Measurements from ENCODE around the gene DNAJC30.
A peak's percentile ranks its signal among the peaks of the same experiment; 100 is the strongest.
"Not testable (repeated sequence)": the region's sequence is repeated elsewhere in the genome, so short reads cannot be mapped to it uniquely, and the experiment has no call there.

The DNAJC30 gene
- 2.4 to 7.8 (median 4.7) reads per million in 18 experiments for total RNA-seq

- peak; percentile 88 to 94 for DNase-seq
Measured at GRCh38 chr7:73683056-73683787, at the start of gene DNAJC30, which contains the start of gene BUD23. Gene DNAJC30, minus strand, starts transcription at chr7:73683453. Its CDS starts 30 bp downstream, at chr7:73683423. Gene BUD23, plus strand, starts transcription at chr7:73683597. Its CDS starts 29 bp downstream, at chr7:73683626.

- no peak for DNase-seq
Measured at GRCh38 chr7:73732397-73732796, 49.1 kb upstream of the DNAJC30 start.

DNA sequence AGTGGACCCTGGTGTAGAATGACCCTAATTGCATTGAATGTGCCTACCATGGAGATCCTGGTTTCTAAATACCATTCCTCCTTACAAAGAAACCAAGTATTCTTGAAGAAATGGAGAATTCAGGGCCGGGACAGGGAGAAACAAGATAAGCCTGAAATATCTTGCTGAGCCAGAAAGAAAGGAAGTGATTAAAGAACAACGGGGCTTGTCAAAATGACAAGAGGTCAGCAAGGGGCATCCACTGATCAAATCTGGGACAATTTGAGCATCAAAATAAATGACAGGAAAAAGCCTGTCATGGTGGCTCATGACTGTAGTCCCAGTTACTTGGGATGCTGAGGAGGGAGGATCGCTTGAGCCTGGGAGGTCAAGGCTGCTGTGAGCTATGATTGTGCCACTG is 47.2 kb upstream of the DNAJC30 start:
- DNase-seq = no peak

DNA sequence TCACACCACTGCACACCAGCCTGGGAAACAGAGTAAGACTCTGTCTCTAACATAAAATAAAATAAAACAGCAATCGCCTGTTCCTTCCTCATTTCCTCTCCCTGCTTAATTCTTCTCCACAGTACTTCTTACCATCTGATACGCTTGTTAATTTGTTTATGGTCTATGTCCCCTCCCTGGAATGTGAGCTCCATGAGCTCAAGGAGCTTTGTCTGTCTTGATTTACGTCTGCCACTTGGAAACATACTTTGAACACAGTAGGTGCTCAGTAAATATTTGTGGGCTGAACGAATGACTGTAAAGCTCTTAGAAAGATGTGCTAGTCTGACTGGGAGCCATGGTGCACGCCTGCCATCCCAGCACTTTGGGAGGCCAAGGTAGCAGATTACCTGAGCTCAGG is 45.3 kb upstream of the DNAJC30 start:
- DNase-seq = no peak

GRCh38 chr7:73727952-73728351 is 44.7 kb upstream of the DNAJC30 start:
- no peak for DNase-seq

DNA sequence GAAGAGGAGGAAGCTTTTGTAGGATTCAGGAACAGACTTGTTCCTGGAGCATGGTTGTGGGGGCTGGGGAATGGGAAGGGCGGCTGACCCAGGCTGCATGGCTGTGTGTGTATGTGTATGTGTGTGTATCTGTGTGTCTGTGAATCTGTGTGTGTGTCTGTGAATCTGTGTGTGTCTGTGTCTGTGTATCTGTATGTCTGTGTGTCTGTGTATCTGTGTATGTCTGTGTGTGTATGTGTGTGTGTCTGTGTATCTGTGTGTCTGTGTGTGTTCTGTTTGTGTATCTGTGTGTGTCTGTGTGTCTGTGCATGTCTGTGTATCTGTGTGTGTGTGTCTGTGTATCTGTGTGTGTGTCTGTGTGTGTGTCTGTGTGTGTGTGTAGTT is 42.8 kb upstream of the DNAJC30 start:
- DNase-seq = no peak

DNA sequence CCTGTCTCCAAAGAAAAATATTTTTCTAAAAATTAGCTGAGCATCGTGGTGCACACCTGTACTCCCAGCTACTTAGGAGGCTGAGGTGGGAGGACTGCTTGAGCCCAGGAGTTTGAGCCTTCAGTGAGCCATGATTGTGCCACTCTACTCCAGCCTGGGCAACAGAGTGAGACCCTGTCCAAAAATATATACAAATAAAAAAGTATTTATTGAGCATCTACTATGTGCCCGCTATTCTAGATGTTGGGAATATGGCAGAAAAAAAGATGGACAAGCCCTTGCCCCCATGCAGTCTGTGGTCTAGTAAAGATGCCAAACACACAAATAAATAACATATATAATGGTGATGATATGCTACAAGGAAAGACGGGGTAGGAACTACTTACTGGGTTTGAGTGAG is 40.6 kb upstream of the DNAJC30 start:
- no peak for DNase-seq

- no peak for DNase-seq
Measured at GRCh38 chr7:73722785-73723184, 39.5 kb upstream of the DNAJC30 start.

DNA sequence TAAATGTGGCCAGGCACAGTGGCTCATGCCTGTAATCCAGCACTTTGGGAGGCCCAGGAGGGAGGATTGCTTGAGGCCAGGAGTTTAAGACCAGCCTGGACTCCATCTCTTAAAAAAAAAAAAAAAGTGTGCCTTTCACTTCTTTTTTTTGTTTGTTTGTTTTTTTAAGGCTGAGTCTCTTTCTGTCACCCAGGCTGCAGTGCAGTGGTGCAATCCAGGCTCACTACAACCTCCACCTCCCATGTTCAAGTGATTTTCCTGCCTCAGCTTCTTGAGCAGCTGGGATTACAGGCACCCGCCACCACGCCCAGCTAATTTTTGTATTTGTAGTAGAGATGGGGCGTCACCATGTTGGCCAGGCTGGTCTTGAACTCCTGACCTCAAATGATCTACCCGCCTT is 38.9 kb upstream of the DNAJC30 start:
- not testable (repeated sequence) for DNase-seq

DNA sequence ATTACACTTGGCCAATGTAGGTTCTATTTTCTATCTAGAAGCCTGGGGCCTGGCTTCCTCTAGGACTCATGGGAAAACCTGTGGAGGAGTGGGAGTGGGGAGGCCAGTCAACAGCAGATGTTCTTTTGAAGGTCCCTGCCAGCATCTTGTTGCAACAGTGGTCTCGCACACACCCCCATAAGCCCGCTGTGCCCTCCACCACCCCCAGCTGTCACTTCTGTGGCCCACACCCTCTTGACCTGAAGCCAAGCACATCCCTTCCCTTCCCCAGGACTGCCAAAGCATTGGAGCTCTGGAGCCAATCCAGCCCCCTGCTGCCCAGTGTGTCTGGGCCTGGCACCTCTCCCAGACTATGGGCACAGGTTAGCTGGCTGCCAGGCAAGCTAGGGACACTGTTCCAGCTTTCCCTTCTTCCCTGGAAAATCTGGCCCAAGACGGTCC is 38.1 kb upstream of the DNAJC30 start:
- DNase-seq = no peak

GRCh38 chr7:73720443-73720842 is 37.2 kb upstream of the DNAJC30 start:
- not testable (repeated sequence) for DNase-seq

DNA sequence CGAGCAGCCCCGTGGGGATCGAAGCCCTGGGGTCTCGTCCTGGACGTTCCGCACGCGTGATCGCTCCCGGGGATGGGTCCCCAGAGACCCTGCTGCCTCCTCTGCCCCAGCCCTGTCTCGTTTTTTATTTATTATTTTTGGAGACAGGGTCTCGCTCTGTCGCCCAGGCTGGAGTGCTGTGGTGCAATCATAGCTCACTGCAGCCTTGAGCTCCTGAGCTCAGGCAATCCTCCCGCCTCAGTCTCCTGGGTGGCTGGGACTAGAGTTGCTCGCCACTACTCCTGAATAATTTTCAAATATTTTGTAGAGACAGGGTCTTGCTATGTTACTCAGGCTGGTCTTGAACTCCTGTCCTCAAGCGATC is 36.5 kb upstream of the DNAJC30 start:
- no peak for DNase-seq

DNA sequence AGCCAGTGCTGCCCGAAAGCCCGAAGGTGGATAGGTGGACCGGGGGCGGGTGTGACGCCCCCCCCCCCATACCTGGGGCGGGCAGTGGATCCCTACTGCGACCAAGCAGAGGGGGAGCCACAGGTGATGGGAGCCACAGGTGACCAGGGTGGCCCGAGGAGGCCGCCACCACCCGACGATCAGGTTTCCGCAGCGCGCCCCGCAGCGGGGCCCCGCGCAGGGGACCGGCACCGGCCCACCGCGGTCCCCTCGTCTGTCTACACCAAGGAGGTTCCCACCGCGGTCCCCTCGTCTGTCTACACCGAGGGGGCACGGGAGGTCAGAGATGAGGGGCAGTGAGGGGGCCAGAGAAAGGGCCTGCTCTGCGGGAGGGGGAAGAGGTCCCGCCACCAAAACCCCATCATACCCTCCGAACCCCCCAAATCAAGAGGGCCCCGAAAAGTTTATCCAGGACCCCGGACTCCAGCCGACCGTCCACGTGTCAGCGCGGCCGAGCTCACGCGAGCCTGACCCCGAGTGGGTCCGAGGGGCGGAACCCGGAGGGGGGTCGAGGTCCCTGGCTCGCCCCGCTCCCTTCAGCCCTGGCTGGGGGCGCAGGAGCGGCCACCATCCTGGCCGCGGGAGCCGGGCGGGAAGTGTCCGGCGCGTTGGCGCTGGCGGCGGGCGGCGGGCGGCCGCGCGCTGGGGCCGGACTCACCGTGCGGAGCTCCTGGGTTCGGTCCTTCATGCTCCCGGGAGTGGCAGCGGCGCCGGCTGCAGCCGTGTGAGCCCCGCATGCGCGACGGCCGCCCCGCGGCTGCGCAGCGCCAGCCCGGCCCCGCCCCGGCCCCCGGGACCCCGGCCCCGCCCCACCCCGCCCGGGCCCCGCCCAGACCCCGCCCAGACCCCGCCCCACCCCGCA is 35.9 kb upstream of the DNAJC30 start, which contains the start of gene STX1A:
TSS of gene STX1A (minus strand) at position 765 of the 901 bp plus-strand sequence. CDS start at position 727, 38 bp downstream.
- peak; percentile 46 to 77 for DNase-seq

DNA sequence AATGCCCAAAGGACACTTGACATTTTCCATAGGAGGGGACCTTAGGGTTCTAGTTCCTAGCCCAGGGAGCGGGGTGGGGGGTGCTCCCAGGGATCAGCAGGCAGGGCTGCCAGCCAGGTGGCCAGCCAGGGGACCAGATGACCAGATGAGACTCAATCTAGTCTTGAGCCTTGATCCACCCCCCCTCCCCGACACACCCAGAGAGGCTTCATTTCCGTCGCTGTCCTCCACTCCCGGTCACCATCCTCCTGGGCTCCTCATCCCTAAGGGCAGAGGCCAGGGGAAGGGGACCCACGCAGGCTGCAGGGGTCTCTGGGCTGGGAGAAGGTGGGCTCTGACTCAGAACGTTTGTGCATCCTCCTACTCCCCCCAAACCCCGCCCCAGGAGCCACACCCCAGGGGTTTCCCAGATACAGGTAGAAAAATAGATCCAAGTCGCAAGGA is 35.2 kb upstream of the DNAJC30 start:
- DNase-seq = no peak

GRCh38 chr7:73717991-73718405 is 34.7 kb upstream of the DNAJC30 start:
- DNase-seq = peak; percentile 21 to 58

DNA sequence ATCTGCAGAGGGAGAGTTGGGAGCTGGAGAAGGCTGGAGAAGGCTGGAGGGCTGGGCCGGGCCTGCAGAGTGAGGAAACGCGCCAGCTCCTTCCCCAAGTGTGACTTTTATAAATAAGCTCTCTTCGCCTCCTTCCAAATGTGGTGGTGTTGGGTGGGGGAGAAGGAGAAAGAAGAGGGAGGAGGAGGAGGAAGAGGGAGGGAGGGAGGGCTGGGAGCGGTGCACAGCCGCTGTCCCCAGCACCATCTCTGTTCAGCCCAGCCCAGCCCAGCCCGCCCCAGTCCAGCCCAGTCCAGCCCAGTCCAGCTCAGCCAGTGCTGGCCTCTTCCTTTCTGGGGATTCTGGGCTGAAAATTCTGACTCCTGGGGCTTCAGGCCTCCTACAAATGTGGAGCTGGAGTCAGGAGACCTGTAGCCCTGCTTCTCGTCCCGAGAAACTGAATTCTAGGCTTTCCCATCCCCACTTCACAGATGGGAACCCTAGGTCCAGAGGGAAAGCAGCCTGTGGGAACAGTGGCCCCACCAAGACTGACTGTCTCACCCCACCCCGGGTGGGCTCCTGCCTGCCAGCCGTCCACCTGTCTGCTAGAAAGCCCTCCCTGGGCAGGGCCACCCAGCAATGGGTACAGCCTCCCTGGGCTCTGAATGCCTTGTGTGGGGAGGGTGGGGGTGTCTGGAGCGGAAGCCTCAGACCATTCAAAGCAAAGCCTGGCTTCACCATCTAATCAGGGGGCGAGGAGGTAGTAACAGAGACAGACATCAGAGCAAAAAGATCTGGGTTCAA is 34.0 kb upstream of the DNAJC30 start:
- no peak for DNase-seq

GRCh38 chr7:73716318-73716890 is 33.2 kb upstream of the DNAJC30 start:
- no peak for DNase-seq

DNA sequence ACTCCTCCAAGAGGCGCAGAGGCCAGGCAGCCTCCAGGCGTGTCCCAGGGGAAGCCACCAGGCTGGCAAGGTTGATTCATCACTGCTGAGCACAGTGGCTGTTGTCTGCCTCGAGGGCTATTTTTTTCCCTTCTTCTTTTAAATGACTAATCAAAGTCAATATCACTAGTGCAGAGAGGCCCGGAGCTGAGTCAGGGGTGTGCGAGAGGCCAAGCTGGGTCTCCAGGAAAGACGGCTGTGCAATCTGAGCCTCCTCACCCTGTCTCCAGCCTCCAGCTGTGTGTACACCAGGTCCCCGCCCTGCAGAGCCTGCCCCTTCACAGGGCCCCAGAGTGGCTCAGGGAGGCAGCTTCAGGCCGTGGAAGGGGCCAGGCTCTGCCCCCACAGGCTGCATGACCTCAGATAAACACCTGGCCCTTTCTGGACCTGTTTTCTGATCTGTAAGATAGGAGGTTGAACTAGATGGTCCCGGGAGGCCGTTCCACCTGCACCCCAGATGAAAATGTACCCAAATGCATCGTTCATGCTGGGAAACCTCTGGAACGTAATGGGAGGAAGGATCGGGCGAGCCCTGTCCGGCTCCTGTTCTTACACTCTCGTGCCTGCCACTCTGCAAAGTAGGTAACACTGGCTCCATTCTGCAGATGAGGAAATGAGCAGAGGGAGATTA is 32.5 kb upstream of the DNAJC30 start:
- DNase-seq = no peak

GRCh38 chr7:73713319-73713718 is 30.1 kb upstream of the DNAJC30 start:
- DNase-seq = not testable (repeated sequence)

- DNase-seq = no peak
Measured at GRCh38 chr7:73712773-73713172, 29.5 kb upstream of the DNAJC30 start.

GRCh38 chr7:73708961-73709549 is 25.8 kb upstream of the DNAJC30 start:
- no peak for DNase-seq
